PC-3 (cell line): ENCODE data around the gene INSIG1.

Experiments
- EZH2 ChIP-seq: fragments of 300-600 bp; sonication (generic); IDR thresholded peaks from one replicate; pipeline ENCODE4 v1.6.1; 2017; ENCODE audit warnings: antibody characterized with exemption, mild to moderate bottlenecking, low read length; ENCODE audit not compliant: unreplicated experiment
- EZH2phosphoT487 ChIP-seq: fragments of 300-600 bp; sonication (generic); IDR thresholded peaks from 2 replicates; pipeline ENCODE4 v1.6.1; 2018; ENCODE audit warnings: mild to moderate bottlenecking, antibody characterized with exemption, low read length, borderline replicate concordance
- TF ChIP-seq, protein P1 (sequence below): fragments of 300-600 bp; sonication (generic); conservative IDR thresholded peaks from 2 replicates; pipeline ENCODE4 v1.5.1; 2017; ENCODE audit warnings: antibody characterized with exemption, low read depth, mild to moderate bottlenecking, low read length

GRCh38 chr7:155291729-155292128 is 5.9 kb upstream of the INSIG1 start:
- TF ChIP-seq, protein P1, sequence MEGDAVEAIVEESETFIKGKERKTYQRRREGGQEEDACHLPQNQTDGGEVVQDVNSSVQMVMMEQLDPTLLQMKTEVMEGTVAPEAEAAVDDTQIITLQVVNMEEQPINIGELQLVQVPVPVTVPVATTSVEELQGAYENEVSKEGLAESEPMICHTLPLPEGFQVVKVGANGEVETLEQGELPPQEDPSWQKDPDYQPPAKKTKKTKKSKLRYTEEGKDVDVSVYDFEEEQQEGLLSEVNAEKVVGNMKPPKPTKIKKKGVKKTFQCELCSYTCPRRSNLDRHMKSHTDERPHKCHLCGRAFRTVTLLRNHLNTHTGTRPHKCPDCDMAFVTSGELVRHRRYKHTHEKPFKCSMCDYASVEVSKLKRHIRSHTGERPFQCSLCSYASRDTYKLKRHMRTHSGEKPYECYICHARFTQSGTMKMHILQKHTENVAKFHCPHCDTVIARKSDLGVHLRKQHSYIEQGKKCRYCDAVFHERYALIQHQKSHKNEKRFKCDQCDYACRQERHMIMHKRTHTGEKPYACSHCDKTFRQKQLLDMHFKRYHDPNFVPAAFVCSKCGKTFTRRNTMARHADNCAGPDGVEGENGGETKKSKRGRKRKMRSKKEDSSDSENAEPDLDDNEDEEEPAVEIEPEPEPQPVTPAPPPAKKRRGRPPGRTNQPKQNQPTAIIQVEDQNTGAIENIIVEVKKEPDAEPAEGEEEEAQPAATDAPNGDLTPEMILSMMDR, result no peak
- TF ChIP-seq EZH2 (no peak), EZH2phosphoT487 (no peak)
